GM12892 (cell line): ENCODE data around the gene EXOC7.

Experiments
- POLR2A ChIP-seq: IDR thresholded peaks from 2 replicates; pipeline ENCODE4 v1.6.1; 2011; ENCODE audit warnings: low read depth, low read length, control low read depth
- POLR2AphosphoS5 ChIP-seq: IDR thresholded peaks from 2 replicates; pipeline ENCODE4 v1.6.1; 2011; ENCODE audit warnings: low read depth, low read length, control low read depth
- TAF1 ChIP-seq: IDR thresholded peaks from 2 replicates; pipeline ENCODE4 v1.6.1; 2011; ENCODE audit warnings: low read depth, mild to moderate bottlenecking, control low read depth, low read length, borderline replicate concordance

DNA sequence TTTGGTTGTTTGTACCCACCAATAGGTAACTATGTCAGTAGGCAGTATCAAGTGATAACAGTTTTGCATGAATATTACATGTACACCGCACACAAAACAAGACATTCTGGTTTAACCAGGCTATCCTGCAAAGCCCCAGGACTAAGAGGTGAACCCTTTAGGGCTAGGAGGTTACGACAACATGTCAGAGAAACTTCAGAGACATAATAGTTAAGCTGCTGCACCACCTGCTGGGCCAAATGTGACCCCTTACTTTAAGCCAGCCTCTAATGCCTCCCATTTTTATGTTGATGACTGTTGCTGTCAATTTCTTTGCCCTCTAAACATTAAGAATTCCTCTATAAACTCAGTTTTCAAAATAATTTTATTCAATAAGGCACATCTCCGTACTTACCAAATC is 46.7 kb downstream of the EXOC7 start:
- TF ChIP-seq POLR2A (no peak), POLR2AphosphoS5 (no peak), TAF1 (no peak)
